GM13977 (cell line): Measurements from ENCODE around the gene CAMK2D.

Experiments
- DNase-seq: peaks from one replicate; pipeline ENCODE4 v3.0.0; 2012; ENCODE audit warnings: low spot score
- CTCF ChIP-seq: IDR thresholded peaks from 2 replicates; pipeline ENCODE4 v1.5.1; 2012; ENCODE audit warnings: mild to moderate bottlenecking, control low read depth; ENCODE audit not compliant: insufficient read depth; ENCODE audit errors: extremely low read depth, missing control alignments
- in situ Hi-C: fragments of 300-500 bp; cut with MboI; formaldehyde crosslinking; loops from one replicate; pipeline ENCODE4 v1.12.0; 2022; ENCODE audit warnings: low sequenced_read_pairs, low pct_unique_long_range_greater_than_20kb, mixed read lengths, inconsistent platforms; ENCODE audit not compliant: unreplicated experiment

Gene CAMK2D

DNA sequence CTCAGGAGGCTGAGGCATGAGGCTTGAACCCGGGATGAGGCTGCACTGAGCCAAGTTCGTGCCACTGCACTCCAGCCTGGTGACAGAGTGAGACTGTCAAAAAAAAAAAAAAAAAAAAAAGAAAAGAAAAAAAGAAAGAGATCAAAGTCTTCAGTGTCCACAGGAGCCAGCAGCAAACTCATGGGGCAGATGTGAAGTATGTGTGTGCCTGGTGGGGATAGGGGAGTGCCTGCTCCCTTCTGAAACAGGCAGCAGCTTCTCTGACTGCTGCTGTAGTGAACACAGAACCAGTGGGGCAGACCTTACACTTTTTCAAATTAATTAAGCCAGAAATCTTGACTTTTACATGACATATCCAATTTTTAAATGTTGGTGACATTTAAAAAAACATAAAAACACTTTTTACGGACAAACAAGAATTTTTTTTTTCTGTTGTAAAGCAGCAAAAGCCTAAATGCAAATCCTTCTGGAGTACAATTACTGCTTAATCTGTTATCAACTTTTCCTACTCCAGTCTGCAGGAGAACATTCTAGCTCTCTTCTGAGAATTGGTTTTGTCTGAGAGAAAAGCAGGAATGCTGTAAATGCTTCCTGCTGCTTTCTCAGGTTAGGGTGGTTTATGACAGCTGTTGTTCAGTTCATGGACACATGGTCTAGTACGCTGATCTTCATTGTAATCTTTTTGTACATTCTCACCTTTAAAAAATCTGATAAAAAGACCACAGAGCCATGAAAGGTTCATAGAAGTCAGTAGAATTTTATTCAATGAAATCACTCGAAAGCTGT lies 311.1 kb downstream of the CAMK2D start:
- no peak for TF ChIP-seq CTCF
- DNase-seq: no peak
- in situ Hi-C loops: no loop called here

- in situ Hi-C loops: no loop called here
These were observed 312.0 kb downstream of the CAMK2D start for GRCh38 chr4:113449410-113449974.

DNA sequence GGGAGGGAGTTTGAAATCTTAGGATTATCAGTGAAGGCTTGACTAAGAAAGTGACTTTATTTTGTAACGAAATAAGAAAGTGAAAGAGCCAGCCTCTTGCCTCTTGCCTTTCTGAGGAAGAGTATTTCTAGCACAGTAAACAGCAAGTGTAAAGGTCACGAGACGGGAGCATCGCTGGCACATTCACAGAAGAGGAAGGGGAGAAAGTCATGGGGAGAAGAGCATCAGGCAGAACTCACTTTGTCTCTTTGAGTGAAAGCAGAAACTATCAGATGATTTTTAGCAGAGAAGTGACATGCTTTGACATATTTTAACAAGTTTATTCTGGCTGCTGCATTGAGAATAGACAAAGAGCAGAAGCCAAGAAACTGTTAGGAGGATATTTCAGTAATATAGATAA lies 313.8 kb downstream of the CAMK2D start:
- no peak for DNase-seq
- in situ Hi-C loops: no loop called here
- TF ChIP-seq CTCF: no peak

More at GRCh38 chr4:113449410-113449974, 312.0 kb downstream of the CAMK2D start:
- TF ChIP-seq CTCF: no peak
- DNase-seq: no peak

DNA sequence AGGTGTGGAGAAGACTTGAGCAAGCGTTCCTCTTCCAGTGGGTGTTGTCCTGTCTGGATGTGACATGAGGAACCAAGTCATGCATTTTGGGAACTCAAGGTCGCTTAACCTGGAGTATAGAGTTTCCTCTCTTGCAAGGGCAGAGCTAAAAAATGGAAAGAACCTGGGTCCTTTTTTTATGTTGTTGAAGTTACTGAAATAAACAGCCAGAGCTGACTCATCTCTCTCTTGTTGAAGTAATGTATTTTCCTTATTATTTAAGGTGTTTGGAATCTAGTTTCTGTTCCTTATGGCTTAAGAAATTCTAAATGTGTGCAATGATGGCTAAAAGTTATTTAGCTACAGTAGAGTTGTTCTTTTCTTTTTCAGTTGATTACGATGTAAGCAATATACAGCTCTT lies 314.5 kb downstream of the CAMK2D start:
- no peak for TF ChIP-seq CTCF
- DNase-seq: no peak
- in situ Hi-C loops: no loop called here

DNA sequence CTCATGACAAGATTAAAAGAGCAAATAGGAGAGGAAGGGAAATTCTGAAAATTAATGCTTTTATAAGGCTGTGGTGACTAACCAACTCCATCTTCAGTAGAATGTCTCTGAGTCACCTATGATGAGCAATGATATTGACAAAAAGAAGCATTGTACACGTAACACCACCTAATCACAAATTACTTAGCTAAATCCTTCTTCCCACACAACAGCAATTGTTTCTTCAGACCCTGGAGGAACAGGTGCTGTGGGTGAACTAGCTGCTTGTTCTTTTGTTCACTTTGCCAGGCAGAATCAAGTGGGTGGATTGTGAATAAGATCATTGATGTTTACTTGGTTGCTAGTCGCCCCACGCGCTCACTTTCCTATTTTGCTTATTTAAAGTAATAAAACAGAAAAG lies 315.5 kb downstream of the CAMK2D start:
- in situ Hi-C loops: no loop called here
- DNase-seq: no peak
- TF ChIP-seq CTCF: no peak

DNA sequence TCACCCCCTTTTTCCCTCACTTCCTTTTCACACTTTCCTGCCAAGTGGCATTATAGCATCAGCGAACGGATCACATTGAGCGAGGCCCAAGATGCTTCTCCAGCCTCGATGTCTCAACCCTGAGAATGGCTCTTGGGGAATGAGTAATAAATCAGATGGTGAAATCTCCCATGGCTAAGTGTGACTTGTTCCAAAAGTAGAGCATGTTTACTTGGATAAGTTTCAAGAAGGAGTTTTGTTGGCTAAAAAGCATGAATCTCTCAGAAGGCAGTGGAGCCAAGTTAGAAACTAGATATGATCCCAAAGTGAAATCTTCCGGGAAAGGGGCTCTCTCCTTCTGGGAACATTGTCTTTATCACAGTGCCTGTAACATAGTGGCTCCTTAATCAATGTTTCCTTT lies 316.3 kb downstream of the CAMK2D start:
- TF ChIP-seq CTCF: no peak
- in situ Hi-C loops: no loop called here

More for the DNA sequence above, 316.3 kb downstream of the CAMK2D start:
- DNase-seq: no peak
